HK-2 (cell line): ENCODE measurements around the gene SCN1A.
A peak's percentile ranks its signal among the peaks of the same experiment; 100 is the strongest.
"Not testable (repeated sequence)": the region's sequence is repeated elsewhere in the genome, so short reads cannot be mapped to it uniquely, and the experiment has no call there.

Experiments
- DNase-seq: peaks from one replicate; pipeline ENCODE4 v3.0.0-alpha.2; 2018; ENCODE audit not compliant: unreplicated experiment

The SCN1A gene

DNA sequence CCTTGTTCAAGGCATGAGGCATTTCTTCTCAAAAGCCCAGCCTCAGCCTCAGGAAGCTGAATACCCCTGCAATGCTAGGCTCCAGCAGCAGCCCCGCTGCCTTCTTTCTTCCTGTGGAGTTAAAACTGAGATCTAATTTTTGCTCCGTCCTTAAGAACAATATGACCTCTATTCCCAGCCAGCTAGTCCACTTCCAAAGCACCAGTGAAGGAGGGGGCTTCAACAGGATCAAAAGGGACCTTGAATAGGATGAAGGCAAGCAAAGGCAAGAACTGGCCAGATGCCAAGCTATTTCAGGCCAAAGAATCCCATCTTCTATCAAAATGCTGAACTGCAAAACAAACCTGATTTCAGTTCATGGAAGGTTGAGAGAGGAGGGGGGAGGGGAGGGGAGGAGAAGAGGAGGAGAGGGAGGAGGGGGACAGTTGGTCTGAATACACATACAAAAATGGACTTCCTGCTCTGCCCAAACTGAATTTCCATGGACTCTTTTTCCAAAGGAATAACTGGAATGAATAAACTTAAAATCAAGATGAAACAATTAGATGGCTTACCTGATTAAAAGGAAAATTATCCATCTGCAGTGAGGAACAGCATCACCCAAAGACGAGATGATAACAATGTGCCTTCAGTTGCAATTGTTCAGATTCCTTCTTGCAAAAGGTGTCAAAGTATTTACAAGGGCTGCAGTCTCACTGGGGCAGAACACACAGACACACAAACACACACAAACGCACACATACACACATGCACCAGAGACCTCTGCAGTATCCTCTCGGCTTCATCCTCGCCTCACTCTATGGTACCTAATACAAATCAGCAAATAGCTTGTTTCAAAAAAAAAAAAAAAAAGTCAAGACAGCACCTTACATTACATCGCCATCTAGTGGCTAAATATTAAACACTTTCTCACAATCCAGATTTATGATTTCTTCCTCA is at the start of gene SCN1A:
Gene SCN1A (minus strand): TSS at position 804 of the 939 bp plus-strand sequence. CDS start 54,399 bp downstream, outside the sequence.
- DNase-seq, result peak; percentile 17

DNA sequence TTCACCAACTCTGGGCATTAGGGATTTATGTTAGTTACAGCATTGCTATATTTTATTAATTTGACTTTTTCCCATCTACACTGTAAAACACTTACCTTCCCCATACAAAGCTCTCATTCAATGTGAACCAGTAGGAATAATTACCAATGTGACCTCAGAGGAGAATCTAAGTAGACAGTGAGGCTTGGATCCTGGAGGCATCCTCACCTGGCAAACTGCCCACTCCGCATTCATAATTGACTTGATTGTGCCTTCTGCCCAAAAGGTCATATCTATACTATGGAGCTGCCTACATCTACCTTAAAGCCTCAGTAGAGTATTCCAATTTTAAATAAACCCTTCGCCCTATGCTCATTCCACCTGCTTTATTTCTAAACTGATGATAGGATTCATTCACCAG is 45.4 kb upstream of the SCN1A start:
- no peak for DNase-seq

DNA sequence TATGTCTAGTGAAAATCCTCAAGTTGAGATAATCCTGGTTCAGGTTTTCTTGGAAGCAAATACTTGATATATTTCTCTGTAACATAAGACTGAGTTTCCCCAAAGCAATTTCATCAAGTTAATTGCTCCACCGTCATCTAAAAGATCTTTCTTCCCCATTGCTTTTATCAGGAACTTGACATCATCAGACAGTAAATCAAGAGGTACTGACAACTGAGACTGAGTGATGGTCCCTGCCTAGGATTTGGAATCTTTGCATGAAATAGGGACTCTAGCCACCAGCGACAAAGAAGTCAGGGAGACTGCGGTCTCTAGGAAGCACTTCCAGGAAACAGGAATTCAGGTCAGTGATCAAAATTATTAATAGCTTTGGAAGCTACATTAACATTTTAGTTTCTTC is 43.4 kb upstream of the SCN1A start:
- no peak for DNase-seq

DNA sequence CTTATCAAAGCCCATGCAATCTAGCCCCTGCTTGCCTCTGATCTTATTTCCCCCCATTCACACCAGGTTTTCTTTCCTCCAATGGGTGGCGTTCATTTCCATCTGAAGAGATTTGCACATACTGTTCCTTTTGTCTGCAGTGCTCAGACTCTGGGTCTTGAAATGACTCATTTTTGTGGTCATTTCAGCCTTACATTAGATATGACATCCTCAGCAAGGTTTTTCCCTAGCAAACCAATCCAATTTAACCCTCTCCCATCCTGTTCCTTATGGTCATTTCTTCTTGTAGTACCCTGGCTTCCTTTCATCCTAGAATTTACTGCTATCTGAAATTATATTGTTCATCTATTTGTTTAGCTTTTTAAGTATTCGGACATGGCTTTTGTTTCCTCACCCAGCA is 42.5 kb upstream of the SCN1A start:
- DNase-seq, result no peak

DNA sequence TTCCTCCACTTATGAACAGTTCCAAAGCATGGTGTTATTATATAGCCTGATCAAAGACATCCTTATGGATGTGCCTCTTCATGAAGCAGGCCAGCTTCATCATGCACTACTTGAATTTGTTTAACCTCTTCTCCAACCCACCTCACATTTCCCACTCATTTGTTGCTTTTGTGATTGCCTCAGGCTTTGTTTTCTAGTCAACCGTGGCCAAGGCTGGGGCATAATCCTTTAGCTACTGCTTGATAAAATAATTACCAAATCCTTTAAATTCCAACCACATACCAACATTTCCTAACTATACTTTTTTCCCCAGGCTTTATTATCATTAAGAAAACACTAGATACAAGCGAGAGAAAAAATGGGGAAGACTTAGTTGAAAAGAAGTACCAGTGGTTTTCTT is 39.6 kb upstream of the SCN1A start:
- DNase-seq, result no peak

DNA sequence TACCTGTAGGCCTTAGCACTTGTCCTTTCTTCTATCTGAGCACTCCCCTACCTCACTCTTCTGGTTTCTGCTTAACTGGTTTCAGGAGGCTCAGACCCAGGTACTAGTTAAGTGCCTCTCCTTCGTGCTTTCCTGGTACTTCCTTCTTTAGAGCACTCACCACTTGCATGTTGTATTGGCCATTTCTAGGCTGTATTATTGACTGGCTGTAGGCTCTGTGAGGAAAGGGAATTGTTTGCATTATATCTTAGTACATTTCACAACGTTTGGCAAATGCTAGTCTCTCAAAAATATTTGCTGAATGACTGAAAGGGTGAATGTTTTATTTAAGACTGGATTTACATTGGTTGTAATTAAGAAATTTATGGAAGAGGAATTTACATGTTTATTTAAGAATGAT is 36.0 kb upstream of the SCN1A start:
- no peak for DNase-seq

DNA sequence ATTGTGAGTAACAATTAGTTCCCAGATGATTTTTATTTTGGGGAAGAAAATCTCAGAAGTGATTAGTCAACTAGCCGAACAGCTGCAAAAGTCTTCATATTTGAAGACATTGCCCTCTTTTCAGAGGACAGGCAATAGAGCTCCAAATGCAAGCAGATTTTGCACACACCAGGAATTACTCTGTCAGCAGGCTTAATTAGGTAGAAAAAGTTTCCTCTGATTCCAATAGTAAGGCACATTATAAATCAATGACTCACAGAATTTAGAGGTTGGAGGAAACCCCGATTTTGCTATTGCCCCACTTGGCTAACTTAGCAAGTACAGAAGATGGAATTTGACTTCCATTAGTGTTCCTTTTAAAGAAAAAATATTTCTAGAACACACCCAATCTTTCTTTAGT is 30.7 kb upstream of the SCN1A start:
- DNase-seq, result no peak

DNA sequence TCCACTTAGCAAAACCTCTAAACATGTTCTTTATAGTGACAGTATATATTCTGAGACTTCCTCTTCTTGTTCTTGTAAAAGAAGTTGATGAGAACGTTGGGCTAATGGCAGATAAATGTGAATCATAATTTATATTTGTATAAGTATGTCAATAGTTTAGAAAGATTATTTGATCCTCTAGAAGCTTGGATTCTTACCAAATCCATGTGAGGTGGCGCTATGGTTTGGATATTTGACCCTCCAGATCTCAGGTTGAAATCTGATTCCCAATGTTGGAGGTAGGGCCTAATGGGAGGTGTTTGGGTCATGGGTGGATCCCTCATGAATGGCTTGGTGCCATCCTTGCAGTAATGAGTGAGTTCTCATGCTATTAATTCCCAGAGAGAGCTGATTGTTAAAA is 29.8 kb upstream of the SCN1A start:
- no peak for DNase-seq

DNA sequence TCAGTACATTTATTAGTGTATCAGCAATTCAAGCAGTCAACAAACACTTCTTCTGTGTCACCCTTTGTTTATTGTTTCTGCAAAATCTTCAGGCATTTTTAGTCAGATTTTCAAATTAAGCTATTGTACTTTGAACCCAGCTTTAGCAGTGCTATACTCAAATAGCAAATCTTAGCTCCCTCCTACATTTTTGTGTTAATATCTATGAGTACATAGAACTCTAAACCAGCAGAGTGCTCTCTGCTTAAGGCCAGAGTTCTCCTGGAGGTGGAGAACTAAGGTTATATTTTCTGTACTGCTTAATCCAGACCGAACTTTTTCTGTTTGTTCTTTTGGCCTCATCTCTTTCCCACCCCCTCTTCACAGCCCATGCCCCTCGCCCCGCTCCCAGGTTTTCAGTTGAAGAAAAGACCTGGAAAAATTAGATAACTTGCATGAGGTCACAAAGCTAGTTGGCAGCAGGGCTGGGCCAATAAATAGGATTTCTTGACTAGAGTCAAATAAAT is 29.2 kb upstream of the SCN1A start:
- no peak for DNase-seq

DNA sequence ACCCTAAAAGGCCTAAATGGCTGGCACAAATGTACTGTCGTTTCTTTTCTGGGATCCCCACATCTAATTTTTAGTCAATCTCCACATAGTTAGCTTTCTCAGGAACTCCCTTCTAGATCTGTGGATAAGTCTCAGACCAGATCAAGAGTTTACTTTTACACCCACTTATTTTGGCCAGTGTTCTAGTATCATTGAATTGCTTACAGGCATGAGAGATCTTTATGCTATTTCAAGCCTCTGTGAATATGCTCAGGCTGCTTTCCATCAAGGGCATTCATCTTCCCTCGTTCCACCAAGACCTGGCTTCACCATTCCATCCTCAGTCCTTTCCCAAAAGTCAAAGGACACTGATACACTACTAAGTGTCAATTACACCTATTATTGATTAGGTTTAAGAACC is 27.8 kb upstream of the SCN1A start:
- DNase-seq, result no peak

DNA sequence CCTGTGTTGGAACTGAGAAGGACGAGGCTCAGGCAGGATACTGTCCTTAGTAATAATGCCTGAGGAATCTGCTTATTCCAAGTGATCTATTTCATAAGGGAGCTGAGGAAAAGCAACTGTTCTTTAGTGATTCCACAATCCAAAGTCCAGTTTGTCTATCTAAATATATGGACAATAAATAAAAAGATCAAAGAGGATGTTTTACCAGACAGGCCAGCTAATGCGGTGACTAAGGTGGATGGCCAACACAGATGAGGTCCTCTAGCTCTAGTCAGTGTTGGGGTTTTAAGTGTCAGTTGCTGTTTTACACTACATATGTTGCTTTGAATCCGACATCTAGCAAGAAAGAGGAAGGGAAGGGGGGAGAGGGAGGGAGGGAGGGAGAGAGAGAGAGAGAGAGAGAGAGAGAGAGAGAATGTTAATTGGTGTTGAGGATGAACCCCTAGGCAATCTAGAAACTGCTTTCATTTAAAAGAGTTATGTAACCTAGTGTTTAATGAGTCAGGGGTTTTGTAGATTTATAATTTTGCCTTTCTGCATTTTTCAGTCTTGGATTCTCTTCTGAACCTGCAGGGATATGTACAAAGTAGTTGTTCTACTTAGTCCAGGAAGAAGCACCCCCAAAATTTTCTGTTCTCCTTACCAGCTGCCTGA is 27.0 kb upstream of the SCN1A start:
- DNase-seq, result no peak

DNA sequence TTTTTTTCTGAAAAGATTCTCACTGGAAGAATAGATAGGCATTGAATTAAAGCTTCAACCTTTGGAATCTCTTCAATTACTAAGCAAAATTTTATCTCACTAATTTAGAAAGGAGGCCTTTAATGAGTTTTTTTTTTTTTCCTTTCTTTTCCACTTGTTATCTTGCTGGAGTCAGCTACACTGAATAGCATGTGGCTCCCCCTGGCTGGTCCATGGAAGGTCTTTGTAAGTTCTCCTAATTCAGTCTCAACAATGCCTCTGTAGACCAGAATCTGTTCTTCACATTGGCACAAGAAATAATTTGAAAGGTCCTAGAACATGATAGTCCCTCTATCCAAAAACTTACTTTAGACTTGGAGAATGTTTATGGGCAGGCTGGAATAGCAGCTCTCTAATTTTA is 24.2 kb upstream of the SCN1A start:
- no peak for DNase-seq

DNA sequence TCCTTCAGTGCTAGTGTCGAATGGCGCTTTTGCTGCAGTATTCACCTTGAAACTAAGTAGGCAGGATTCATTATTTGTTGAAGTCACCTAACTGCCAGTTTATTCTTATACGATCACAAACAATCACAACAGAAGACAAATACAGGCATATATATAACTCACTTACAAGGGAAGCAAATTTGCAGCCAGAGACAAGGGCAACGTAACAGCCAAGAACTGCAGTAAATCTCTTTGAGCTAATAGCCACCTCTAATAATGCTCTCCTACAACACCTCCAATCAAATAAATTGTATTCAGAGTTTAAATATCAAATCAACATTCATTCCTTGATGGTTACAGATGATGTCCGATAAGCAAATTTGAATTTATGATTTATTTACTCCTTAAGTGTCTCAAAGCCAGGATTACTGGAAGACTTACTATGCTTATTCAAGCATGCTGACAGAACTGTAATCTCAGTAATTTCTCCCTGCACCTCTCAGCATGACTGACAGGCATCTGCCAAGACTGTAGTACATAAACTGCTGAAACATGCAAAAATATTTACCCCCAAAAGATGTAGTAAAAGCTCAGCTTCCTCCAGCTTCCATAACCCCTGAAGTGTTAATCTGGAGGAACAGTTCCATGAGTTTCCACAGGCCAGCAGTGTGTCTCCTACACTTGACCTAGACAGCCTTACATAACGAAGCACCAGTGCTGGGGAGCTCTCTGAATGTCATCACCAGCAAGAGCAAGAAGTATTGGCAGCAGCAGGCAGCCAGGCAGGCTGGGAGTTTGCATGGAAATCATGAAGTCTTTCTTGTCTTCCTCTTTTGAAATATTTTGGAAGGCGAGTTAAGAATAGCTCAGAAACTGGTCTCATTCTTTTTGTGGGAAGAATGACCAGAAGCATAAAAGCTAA is 20.9 kb upstream of the SCN1A start:
- no peak for DNase-seq

DNA sequence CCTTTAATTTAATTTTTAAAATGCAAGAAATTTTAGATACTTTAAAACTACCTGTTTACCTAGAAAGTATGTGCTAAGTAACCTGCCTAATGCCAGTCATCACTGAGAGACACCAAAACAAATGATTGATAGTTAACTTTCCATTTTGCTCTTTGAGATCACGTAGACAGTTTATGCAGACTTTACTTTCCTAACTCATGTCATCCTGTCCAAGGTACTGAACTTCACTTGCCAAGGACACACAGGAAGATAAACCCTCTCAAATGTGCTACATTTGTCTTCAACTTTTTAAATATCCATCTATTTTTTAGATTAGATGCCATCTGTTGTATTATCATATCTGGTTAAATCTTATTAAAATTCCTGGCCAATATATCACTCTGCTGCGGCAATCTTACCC is 20.1 kb upstream of the SCN1A start:
- no peak for DNase-seq

DNA sequence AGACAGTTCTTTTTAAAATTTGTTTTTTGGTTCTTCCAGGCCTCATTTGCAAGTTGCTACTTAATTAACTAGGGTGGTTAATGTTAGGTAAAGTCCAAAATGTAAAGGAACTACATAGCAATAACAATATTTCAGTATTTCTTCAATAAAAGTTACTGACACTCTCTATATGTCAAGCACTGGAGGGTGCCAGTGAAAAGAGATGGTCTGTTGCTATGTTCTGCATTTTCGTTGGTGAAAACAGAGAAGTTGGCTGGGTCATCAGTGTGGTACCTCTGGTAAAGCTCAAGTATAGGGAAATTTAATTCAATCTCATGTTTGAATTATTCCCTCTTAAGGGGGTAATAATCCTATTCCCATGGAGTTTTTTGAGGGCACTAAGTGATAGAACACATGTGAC is 16.3 kb upstream of the SCN1A start:
- no peak for DNase-seq

DNA sequence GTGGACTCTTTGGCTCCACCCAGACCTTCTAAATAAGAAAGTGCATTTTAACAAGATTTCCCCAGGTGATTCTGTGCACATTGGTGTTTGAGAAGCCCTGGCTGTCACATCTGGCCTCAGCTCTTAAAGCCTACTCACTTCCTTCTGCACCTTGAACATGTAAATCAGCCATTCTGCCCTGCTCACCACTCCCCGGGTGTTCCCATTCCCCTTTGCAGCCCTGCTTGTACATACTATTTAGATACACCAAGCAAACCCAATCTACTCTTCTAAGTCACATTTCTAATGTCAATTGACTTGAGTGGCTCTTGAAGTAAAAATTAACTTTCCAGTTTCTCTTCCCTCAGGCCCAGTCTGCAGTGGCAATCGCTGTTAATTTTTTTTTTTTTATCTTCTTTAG is 13.1 kb upstream of the SCN1A start:
- no peak for DNase-seq

DNA sequence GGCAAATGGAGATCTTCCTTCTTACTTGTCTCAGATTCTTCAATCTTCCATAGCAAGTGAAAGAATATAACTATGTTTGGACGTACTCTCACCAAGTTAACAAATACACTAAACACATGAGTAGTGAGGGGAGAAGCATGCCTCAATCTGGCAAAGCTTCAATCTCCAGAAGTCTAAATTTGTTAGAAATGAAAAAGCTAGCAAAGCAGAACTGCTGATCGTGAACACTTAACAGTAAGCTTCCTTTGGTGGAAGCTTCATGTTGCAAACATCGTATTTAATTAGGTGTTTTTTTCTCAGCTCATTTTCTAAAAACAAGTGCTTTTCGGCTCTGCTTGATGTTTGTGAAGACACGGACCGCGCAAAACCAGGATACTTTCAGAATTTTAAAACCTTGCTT is 12.7 kb upstream of the SCN1A start:
- no peak for DNase-seq

DNA sequence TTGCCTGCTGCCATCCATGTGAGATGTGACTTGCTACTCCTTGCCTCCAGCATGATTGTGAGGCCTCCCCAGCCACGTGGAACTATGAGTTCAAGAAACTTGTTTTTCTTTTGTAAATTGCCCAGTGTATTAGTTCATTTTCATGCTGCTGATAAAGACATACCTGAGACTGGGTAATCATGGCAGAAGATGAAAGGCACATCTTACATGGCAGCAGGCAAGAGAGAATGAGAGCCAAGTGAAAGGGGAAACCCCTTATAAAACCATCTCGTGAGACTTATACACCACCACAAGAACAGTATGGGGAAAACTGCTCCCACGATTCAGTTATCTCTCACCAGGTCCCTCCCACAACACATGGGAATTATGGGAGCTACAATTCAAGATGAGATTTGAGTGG is 11.7 kb upstream of the SCN1A start:
- not testable (repeated sequence) for DNase-seq

DNA sequence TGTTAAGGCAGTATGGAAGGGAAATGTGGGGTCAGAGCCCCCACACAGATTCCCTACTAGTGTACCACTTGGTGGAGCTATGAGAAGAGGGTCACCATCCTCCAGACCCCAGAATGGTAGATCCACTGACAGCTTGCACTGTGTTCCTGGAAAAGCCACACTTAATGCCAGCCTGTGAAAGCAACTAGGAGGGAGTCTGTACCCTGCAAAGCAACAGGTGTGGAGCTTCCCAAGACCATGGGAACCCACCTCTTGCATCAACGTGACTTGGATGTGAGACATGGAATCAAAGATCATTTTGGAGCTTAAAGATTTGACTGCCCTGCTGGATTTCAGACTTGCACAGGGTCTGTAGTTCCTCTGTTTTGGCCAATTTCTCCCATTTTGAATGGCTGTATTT is 10.8 kb upstream of the SCN1A start:
- no peak for DNase-seq

DNA sequence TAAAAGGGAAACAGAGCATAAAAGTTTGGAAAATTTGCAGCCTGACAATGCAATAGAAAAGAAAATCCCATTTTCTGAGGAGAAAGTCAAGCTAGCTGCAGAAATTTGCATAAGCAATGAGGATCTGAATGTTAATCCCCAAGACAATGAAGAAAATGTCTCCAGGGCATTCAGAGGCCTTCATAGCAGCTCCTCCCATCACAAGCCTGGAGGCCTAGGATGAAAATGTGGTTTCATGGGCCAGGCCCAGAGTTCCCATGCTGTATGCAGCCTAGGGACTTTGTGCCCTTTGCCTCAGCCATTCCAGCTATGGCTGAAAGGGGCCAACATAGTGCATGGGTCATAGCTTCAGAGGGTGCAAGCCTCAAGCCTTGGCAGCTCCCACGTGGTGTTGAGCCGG is 10.3 kb upstream of the SCN1A start:
- no peak for DNase-seq

DNA sequence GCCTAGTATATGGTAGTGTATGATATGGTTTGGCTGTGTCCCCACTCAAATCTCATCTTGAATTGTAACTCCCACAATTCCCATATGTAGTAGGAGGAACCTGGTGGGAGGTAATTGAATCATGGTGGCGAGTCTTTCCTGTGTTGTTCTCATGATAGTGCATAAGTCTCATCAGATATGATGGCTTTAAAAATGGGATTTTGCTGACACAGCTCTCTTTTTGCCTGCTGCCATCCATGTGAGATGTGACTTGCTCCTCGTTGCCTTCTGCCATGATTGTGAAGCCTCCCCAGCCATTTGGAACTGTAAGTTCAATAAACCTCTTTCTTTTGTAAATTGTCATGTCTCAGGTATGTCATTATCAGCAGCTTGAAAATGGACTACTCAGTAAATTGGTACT is 9.5 kb upstream of the SCN1A start:
- no peak for DNase-seq

DNA sequence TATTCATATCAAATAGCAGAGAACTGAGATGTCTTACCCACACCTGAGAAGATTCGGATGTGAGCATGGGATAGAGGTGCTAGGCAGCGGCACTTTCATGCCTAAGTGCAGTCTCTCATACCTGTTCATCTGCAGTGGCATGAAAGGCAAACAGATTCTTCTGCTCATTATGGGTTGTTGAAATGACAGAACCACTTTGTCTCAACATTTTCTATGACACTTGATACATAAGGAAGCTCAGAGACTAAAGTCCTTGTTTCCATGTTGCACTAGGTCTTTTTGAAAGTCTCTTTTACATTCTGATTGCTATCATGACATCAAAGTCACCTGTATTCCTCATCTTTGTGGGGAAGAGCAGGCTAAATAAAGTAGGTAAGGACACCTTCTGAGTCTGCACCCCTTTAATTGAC is 8.0 kb upstream of the SCN1A start:
- no peak for DNase-seq
